AG10803 (cell line): ENCODE results near the gene CSPG4.
"Not testable (repeated sequence)": the region's sequence is repeated elsewhere in the genome, so short reads cannot be mapped to it uniquely, and the experiment has no call there.

Source experiments
- DNase-seq: peaks from one replicate; pipeline ENCODE4 v3.0.0; 2010; ENCODE audit warnings: low read depth
- H3K4me3 ChIP-seq: 2 replicates; pipeline ENCODE4 v1.5.1; 2011; ENCODE audit warnings: mild to moderate bottlenecking, low read length, control low read depth
- TF ChIP-seq, protein P1 (sequence below): conservative IDR thresholded peaks from 2 replicates; pipeline ENCODE4 v1.5.1; 2011; ENCODE audit warnings: mild to moderate bottlenecking, low read length, control low read depth, inconsistent platforms

Gene CSPG4

GRCh38 chr15:75732809-75733451 lies 20.3 kb upstream of the CSPG4 start:
- peak; percentile 56 for DNase-seq
- TF ChIP-seq, protein P1, sequence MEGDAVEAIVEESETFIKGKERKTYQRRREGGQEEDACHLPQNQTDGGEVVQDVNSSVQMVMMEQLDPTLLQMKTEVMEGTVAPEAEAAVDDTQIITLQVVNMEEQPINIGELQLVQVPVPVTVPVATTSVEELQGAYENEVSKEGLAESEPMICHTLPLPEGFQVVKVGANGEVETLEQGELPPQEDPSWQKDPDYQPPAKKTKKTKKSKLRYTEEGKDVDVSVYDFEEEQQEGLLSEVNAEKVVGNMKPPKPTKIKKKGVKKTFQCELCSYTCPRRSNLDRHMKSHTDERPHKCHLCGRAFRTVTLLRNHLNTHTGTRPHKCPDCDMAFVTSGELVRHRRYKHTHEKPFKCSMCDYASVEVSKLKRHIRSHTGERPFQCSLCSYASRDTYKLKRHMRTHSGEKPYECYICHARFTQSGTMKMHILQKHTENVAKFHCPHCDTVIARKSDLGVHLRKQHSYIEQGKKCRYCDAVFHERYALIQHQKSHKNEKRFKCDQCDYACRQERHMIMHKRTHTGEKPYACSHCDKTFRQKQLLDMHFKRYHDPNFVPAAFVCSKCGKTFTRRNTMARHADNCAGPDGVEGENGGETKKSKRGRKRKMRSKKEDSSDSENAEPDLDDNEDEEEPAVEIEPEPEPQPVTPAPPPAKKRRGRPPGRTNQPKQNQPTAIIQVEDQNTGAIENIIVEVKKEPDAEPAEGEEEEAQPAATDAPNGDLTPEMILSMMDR = peak; percentile 83
- H3K4me3 ChIP-seq = no peak overlapping the region

- H3K4me3 ChIP-seq = no peak overlapping the region
- TF ChIP-seq, protein P1 = no peak
These were observed 19.6 kb upstream of the CSPG4 start for GRCh38 chr15:75732177-75732808.

DNA sequence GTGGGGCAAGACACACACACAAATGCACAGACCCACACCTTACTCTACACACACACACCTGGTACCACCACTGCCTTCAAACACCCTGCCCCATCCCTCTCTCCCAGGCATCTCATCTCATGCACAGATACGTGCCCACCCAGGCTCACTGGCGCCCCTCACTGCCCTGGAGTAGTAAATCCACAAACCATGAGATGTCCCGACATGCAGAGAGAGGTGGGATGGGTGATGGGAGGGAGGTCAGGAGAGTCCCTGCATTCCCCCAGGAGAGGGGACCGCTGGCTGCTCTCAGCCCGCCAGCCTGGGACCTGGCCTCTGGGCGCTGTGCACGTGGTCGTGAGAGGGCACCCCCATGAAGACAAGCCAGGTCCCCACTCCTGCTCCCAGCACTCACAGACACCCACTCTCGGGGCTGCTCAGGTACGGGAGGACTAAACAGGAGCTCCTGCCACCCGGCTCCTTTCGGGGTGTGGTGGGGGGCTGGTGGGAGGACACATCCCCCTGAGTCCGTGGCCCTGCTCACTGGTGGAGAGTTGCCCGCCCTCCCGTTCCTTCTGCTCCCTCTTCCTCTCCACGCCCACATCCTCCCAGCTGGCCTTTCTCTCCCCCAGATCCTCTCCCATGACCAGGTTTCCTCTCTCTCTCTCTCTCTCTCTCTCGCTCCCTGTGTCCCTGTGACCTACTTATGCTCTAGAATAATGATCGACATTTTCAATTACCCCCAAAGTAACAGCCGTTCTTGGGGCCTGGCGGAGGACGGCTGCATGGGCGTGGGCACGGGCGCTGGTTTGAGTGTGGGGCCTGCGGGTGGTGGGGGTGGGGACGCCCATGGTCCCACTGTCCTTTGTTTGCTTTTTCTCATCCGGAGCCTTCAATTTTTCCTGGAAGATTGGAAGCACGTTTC lies 18.9 kb upstream of the CSPG4 start:
- DNase-seq = peak; percentile 42
- TF ChIP-seq, protein P1 = no peak
- no peak overlapping the region for H3K4me3 ChIP-seq

More at GRCh38 chr15:75732177-75732808, 19.6 kb upstream of the CSPG4 start:
- DNase-seq = no peak

DNA sequence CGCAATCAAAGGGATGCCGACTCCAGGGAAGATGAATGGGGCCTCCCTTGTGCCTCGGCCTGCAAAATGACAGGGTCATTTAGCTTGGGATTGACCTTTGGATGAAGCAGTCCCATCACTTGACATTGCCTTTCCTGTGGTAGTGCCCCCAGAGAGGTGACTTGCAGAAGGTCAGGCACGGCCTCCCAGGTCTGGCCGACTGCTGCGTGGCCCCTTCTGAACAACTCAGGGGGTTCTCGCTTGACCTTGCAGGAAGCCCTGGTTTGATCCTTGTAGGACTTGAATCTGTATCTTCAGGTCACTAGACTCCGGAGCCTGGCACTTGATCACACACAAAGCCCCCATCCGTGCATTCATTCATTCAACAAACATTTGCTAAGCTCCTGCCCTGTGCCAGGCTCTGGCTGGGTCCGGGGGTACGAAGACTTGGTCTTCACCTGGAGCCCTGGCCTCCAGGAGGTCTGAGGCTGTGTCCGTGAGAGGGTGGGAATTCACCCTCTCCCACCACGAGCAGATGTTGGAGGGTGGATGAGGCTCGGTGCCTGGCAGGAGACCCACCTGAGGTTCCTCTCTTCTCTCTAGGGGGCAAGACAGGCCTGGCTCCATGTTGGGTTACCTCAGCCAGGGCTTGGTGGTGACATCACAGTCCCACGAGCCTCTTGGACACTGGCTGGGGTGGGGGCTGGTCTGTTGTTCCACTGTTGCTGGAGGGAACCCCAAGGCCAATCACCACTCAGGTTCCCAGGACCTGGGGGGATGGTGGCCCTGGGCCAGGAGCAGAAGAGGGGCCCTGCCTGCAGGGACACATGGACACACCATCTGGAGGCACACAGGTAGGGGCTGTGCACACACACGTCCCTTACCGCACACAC lies 18.0 kb upstream of the CSPG4 start:
- not testable (repeated sequence) for H3K4me3 ChIP-seq, DNase-seq

DNA sequence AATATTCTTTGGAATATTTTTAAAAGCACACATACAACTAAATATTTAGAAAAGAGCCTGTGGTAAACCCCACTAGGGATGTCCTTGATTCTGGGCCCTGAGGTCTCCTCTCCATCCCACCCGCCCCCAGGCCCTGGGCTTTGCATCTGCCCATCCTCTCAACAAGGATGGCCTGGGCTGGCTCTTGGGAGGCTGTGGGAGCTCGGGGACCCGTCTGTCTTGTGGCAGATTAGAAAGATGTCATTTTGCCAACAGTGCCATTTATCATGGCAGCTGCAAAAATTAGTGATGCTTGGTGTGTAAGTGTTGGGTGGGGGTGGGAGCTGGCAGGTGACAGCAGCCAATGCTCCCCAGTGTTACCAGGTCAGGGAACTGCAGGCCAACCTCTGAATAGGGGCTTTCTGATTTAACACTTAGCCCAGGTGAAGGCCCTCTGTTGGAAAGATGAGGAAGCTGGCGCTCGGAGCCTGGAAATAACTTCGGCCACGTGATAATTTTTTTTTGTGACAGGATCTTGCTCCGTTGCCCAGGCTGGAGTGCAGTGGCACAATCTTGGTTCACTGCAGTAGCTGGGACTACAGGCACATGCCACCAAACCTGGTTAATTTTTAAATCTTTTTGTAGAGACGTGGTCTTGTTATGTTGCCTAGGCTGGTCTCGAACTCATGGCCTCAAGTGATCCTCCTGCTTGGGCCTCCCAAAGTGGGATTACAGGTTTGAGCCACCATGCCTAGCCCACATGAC lies 16.9 kb upstream of the CSPG4 start:
- no peak overlapping the region for H3K4me3 ChIP-seq
- no peak for DNase-seq
- TF ChIP-seq, protein P1 = no peak

GRCh38 chr15:75727851-75728715 lies 15.4 kb upstream of the CSPG4 start:
- H3K4me3 ChIP-seq = no peak overlapping the region
- TF ChIP-seq, protein P1 = peak; percentile 53
- peak; percentile 34 for DNase-seq
